ENCODE results near the gene FOXL1.
A peak's percentile ranks its signal among the peaks of the same experiment; 100 is the strongest.

FOXL1 gene

GRCh38 chr16:86568677-86569623 lies 9.4 kb upstream of the FOXL1 start:
- peaks cover 7% of the 10 kb centered on the region for H3K4me1 ChIP-seq (ENCODE audit: control insufficient read depth, insufficient read depth, low read length)
- peak overlapping the region; percentile 34 for H3K4me3 ChIP-seq (ENCODE audit: insufficient read depth, low read depth, low read length)
- WGBS, 2 experiments: 3% methylated on average over 32 of the region's 33 CpGs
- no peaks in the 10 kb centered on the region for H3K9me3 ChIP-seq (ENCODE audit: control insufficient read depth, low read length)
- peaks cover 100% of the 10 kb centered on the region for H3K27me3 ChIP-seq (ENCODE audit: control insufficient read depth, insufficient read depth, low read length, poor library complexity, severe bottlenecking)
- no peaks in the 10 kb centered on the region for H3K36me3 ChIP-seq (ENCODE audit: control insufficient read depth, insufficient read depth, low read length)
- no peak overlapping the region for H3K27ac ChIP-seq (ENCODE audit: insufficient read depth, low read depth, low read length, poor library complexity, severe bottlenecking)

GRCh38 chr16:86569701-86570447 lies 8.5 kb upstream of the FOXL1 start:
- Histone ChIP-seq H3K4me1 (ENCODE audit: control insufficient read depth, insufficient read depth, low read length) (no peaks in the 10 kb centered on the region), H3K27me3 (ENCODE audit: control insufficient read depth, insufficient read depth, low read length, poor library complexity, severe bottlenecking) (peaks cover 100% of the 10 kb centered on the region), H3K9me3 (ENCODE audit: control insufficient read depth, low read length) (no peaks in the 10 kb centered on the region), H3K27ac (ENCODE audit: insufficient read depth, low read depth, low read length, poor library complexity, severe bottlenecking) (no peak overlapping the region), H3K4me3 (ENCODE audit: insufficient read depth, low read depth, low read length) (peak overlapping the region; percentile 8), H3K36me3 (ENCODE audit: control insufficient read depth, insufficient read depth, low read length) (no peaks in the 10 kb centered on the region)
- 16% methylated on average over 11 to 13 of the region's 13 CpGs for WGBS, 2 experiments

GRCh38 chr16:86570558-86571529 lies 7.5 kb upstream of the FOXL1 start:
- peaks cover 4% of the 10 kb centered on the region for H3K4me1 ChIP-seq (ENCODE audit: control insufficient read depth, insufficient read depth, low read length)
- no peaks in the 10 kb centered on the region for H3K36me3 ChIP-seq (ENCODE audit: control insufficient read depth, insufficient read depth, low read length)
- H3K27me3 ChIP-seq (ENCODE audit: control insufficient read depth, insufficient read depth, low read length, poor library complexity, severe bottlenecking): peaks cover 100% of the 10 kb centered on the region
- 13 to 18% methylated on average over 28 of the region's 28 CpGs for WGBS, 2 experiments
- H3K4me3 ChIP-seq (ENCODE audit: insufficient read depth, low read depth, low read length): peak overlapping the region; percentile 4
- H3K9me3 ChIP-seq (ENCODE audit: control insufficient read depth, low read length): no peaks in the 10 kb centered on the region
- H3K27ac ChIP-seq (ENCODE audit: insufficient read depth, low read depth, low read length, poor library complexity, severe bottlenecking): no peak overlapping the region

- H3K9me3 ChIP-seq (ENCODE audit: control insufficient read depth, low read length): no peaks in the 10 kb centered on the region
- H3K27me3 ChIP-seq (ENCODE audit: control insufficient read depth, insufficient read depth, low read length, poor library complexity, severe bottlenecking): peaks cover 100% of the 10 kb centered on the region
- 40 to 45% methylated on average over 10 of the region's 10 CpGs for WGBS, 2 experiments
- no peaks in the 10 kb centered on the region for H3K36me3 ChIP-seq (ENCODE audit: control insufficient read depth, insufficient read depth, low read length)
- no peak overlapping the region for H3K27ac ChIP-seq (ENCODE audit: insufficient read depth, low read depth, low read length, poor library complexity, severe bottlenecking)
- H3K4me1 ChIP-seq (ENCODE audit: control insufficient read depth, insufficient read depth, low read length): peaks cover 7% of the 10 kb centered on the region
- H3K4me3 ChIP-seq (ENCODE audit: insufficient read depth, low read depth, low read length): no peak overlapping the region
These were observed 6.8 kb upstream of the FOXL1 start for GRCh38 chr16:86571530-86571915.

DNA sequence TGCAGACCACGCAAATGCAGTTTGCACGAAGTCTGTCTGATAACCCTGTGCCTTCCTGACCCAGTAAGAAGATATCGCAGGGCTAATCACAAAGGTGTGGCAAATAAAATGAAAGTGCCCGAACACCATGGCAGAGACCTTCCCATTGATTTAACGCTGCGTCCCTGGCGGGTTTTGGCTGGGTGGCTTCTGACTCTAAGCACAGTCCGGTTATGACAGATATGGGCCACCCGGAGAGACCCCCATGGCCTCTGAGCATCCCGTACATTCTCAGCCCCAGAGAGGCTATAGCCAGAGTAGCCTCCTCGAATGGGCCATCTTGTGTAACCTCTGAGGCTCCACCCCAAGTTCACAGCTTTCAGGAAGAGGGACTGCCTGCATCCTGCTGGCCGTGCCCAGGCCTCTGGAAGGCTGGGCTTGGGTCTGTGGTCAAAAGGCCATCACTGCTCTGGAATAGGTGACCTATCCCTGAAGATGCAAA lies 6.3 kb upstream of the FOXL1 start:
- H3K4me1 ChIP-seq (ENCODE audit: control insufficient read depth, insufficient read depth, low read length): peaks cover 12% of the 10 kb centered on the region
- WGBS, 2 experiments: 80 to 87% methylated on average over 12 of the region's 12 CpGs
- no peaks in the 10 kb centered on the region for H3K9me3 ChIP-seq (ENCODE audit: control insufficient read depth, low read length)
- no peak overlapping the region for H3K27ac ChIP-seq (ENCODE audit: insufficient read depth, low read depth, low read length, poor library complexity, severe bottlenecking)
- H3K27me3 ChIP-seq (ENCODE audit: control insufficient read depth, insufficient read depth, low read length, poor library complexity, severe bottlenecking): peaks cover 100% of the 10 kb centered on the region
- no peak overlapping the region for H3K4me3 ChIP-seq (ENCODE audit: insufficient read depth, low read depth, low read length)
- H3K36me3 ChIP-seq (ENCODE audit: control insufficient read depth, insufficient read depth, low read length): no peaks in the 10 kb centered on the region

DNA sequence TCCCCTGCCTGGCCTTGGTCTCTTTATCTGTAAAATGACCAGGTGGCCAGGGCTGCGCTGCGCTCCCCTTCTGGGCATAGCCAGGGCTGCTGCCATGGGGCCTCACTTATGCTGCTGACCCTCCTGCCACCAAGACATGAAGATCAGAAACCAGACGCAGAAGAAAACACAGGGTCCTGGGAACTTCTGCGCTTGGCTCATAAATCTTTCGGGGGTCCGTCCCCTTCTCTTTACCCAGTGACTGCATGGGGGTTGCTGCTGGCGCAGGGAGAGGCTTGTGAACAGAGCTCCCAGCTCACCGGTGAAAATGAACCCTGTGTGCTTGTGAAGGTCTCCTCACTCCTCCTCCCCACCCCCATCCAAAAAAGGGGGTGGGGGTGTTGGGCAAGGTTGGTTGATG lies 5.7 kb upstream of the FOXL1 start:
- Histone ChIP-seq H3K9me3 (ENCODE audit: control insufficient read depth, low read length) (no peaks in the 10 kb centered on the region), H3K27me3 (ENCODE audit: control insufficient read depth, insufficient read depth, low read length, poor library complexity, severe bottlenecking) (peaks cover 100% of the 10 kb centered on the region), H3K27ac (ENCODE audit: insufficient read depth, low read depth, low read length, poor library complexity, severe bottlenecking) (no peak overlapping the region), H3K4me3 (ENCODE audit: insufficient read depth, low read depth, low read length) (no peak overlapping the region), H3K4me1 (ENCODE audit: control insufficient read depth, insufficient read depth, low read length) (peaks cover 17% of the 10 kb centered on the region), H3K36me3 (ENCODE audit: control insufficient read depth, insufficient read depth, low read length) (no peaks in the 10 kb centered on the region)
- 83 to 89% methylated on average over 7 to 8 of the region's 8 CpGs for WGBS, 2 experiments

GRCh38 chr16:86573215-86573614 lies 5.1 kb upstream of the FOXL1 start:
- Histone ChIP-seq H3K36me3 (ENCODE audit: control insufficient read depth, insufficient read depth, low read length) (no peaks in the 10 kb centered on the region), H3K4me3 (ENCODE audit: insufficient read depth, low read depth, low read length) (no peak overlapping the region), H3K27ac (ENCODE audit: insufficient read depth, low read depth, low read length, poor library complexity, severe bottlenecking) (no peak overlapping the region), H3K9me3 (ENCODE audit: control insufficient read depth, low read length) (no peaks in the 10 kb centered on the region), H3K4me1 (ENCODE audit: control insufficient read depth, insufficient read depth, low read length) (peaks cover 17% of the 10 kb centered on the region), H3K27me3 (ENCODE audit: control insufficient read depth, insufficient read depth, low read length, poor library complexity, severe bottlenecking) (peaks cover 100% of the 10 kb centered on the region)
- WGBS, 2 experiments: 29 to 30% methylated on average over 8 of the region's 8 CpGs

- WGBS, 2 experiments: 77 to 84% methylated on average over 13 of the region's 13 CpGs
These were observed 4.5 kb upstream of the FOXL1 start for GRCh38 chr16:86573646-86574508.

DNA sequence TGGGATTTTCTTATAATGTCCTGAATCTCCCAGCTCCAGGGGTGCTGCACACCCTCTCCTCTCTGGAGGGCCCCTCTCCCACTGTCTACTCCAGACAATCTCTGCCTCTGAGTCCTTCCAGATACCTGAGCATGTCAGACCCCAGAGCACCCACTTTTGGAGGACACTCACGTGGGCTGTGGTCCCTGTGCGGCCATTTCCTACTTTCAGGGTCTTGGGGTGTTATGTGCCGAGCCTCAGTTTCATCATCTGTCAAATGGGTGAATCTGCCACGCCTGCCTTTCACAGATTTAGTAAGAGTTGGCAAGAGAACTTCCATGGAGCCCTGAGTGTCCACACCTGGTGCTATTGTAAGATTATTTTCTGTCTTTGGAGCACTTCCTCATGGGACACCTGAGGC lies 3.7 kb upstream of the FOXL1 start:
- no peak overlapping the region for H3K27ac ChIP-seq (ENCODE audit: insufficient read depth, low read depth, low read length, poor library complexity, severe bottlenecking)
- H3K36me3 ChIP-seq (ENCODE audit: control insufficient read depth, insufficient read depth, low read length): no peaks in the 10 kb centered on the region
- H3K27me3 ChIP-seq (ENCODE audit: control insufficient read depth, insufficient read depth, low read length, poor library complexity, severe bottlenecking): peaks cover 100% of the 10 kb centered on the region
- H3K4me3 ChIP-seq (ENCODE audit: insufficient read depth, low read depth, low read length): no peak overlapping the region
- H3K9me3 ChIP-seq (ENCODE audit: control insufficient read depth, low read length): no peaks in the 10 kb centered on the region
- WGBS, 2 experiments: 84 to 91% methylated on average over 4 of the region's 4 CpGs
- peaks cover 17% of the 10 kb centered on the region for H3K4me1 ChIP-seq (ENCODE audit: control insufficient read depth, insufficient read depth, low read length)

More at GRCh38 chr16:86573646-86574508, 4.5 kb upstream of the FOXL1 start:
- Histone ChIP-seq H3K27me3 (ENCODE audit: control insufficient read depth, insufficient read depth, low read length, poor library complexity, severe bottlenecking) (peaks cover 100% of the 10 kb centered on the region), H3K4me3 (ENCODE audit: insufficient read depth, low read depth, low read length) (no peak overlapping the region), H3K9me3 (ENCODE audit: control insufficient read depth, low read length) (no peaks in the 10 kb centered on the region), H3K36me3 (ENCODE audit: control insufficient read depth, insufficient read depth, low read length) (no peaks in the 10 kb centered on the region), H3K27ac (ENCODE audit: insufficient read depth, low read depth, low read length, poor library complexity, severe bottlenecking) (no peak overlapping the region), H3K4me1 (ENCODE audit: control insufficient read depth, insufficient read depth, low read length) (peaks cover 17% of the 10 kb centered on the region)
